Uterus (tissue), 4 donors: ENCODE measurements around the gene SCUBE1. TPM values are rescaled to one million over a fixed set of nuclear protein-coding genes. Genes with fewer than 3 reads are reported as not detected.

Source experiments
- DNase-seq, 2 donors: peaks; one replicate each; pipeline ENCODE4 v3.0.0-alpha.2; 2019 to 2020
- H3K27ac ChIP-seq, 2 donors: fragments of 200-600 bp; sonication (generic); 1 replicate in 1 of 2; 2 replicates in 1 of 2; pipeline ENCODE4 v1.5.1; 2016 to 2018
- H3K27me3 ChIP-seq, 2 donors: fragments of 200-600 bp; sonication (generic); one replicate each; pipeline ENCODE4 v1.5.1; 2018 to 2019; ENCODE audit warnings: control low read depth in 1 of 2
- H3K36me3 ChIP-seq, 2 donors: fragments of 200-600 bp; sonication (generic); one replicate each; pipeline ENCODE4 v1.5.1; 2019; ENCODE audit warnings: control low read depth in 1 of 2
- H3K4me1 ChIP-seq, 2 donors: fragments of 200-600 bp; sonication (generic); one replicate each; pipeline ENCODE4 v1.5.1; 2018 to 2019; ENCODE audit warnings: control low read depth in 1 of 2
- H3K4me3 ChIP-seq, 2 donors: fragments of 200-600 bp; sonication (generic); 1 replicate in 1 of 2; 2 replicates in 1 of 2; pipeline ENCODE4 v1.5.1; 2018 to 2019; ENCODE audit warnings: mild to moderate bottlenecking in 1 of 2
- H3K9me3 ChIP-seq, 2 donors: fragments of 200-600 bp; sonication (generic); one replicate each; pipeline ENCODE4 v1.5.1; 2019; ENCODE audit warnings: control low read depth in 1 of 2
- POLR2A ChIP-seq, 2 donors: fragments of 450-650 bp; IDR thresholded peaks; one replicate each; pipeline ENCODE4 v1.6.1; 2016; ENCODE audit warnings: antibody characterized with exemption in 2 of 2, mild to moderate bottlenecking in 1 of 2, moderate library complexity in 1 of 2
- intact Hi-C: fragments of 100-400 bp; cut with DNase I; formaldehyde crosslinking; loops from one replicate; pipeline ENCODE4 v1.15.1; 2023; ENCODE audit warnings: low total_unique reads
- total RNA-seq, 4 donors: library from RNA; depleted of rRNA in 3 of 4; stranded (reverse); fragments of >200 nt in 3 of 4; gene quantifications; one replicate each; pipeline versions ENCODE4 v1.1.0 to v1.2.4, GENCODE V29; 2014 to 2023
- TF ChIP-seq, protein P1 (sequence below), 4 experiments: fragments of 200-600 bp in 2 of 4; fragments of 450-650 bp in 2 of 4; sonication (generic) in 2 of 4; IDR thresholded peaks; one replicate each; pipeline ENCODE4 v1.5.1; 2016 to 2019; ENCODE audit warnings: antibody characterized with exemption in 4 of 4, mild to moderate bottlenecking in 2 of 4, moderate library complexity in 1 of 4
- donor health status: DM: yes; HTN: yes; CAD: no.

The SCUBE1 gene
- total RNA-seq, 4 donors from 2014 or later = 0.14 to 1.7 (median 0.26) TPM; not detected in 1

DNA sequence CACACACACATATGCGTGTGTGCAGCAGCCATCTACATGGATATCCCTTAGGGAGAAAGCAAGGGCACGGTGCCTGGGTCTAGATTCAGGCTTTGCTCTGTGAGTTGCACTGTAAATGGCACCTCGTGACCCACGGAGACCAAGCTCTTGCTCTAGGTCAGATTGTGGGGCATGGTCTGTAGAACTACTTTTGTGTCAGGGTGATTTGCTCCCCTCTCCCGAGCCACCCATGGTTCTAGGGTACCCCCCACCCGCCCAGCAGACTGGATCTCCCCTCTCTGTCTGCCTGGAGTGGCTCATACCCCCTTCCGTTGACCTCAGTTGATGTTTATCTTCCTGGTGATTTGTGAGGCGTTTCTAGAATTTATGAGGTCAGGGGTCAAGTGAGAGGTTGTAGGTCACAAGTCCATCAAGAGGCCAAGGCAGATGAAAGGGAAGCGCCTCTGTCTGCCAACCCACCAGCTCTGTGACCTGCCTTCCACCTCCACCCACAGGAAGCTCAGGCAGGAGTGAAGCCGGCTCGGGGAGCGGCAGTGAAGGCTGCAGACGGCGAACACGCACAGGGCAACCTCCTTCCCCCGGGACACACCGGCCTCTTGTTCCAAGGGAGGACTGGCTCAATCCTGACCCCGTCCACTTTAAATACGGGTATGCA lies 80.1 kb downstream of the SCUBE1 start:
- no peaks in the 10 kb centered on the region for H3K27me3 ChIP-seq
- no peak overlapping the region for H3K4me3 ChIP-seq
- DNase-seq = no peak
- peaks cover 0 to 7% of the 10 kb centered on the region in 2 donors for H3K4me1 ChIP-seq
- H3K27ac ChIP-seq = no peak overlapping the region
- intact Hi-C loops = loop anchor here (10.0 kb wide), 1 partner anchor 58 kb away; no protein-coding TSS in a partner anchor
- no peaks in the 10 kb centered on the region for H3K36me3 ChIP-seq
- no peaks in the 10 kb centered on the region for H3K9me3 ChIP-seq
- TF ChIP-seq, protein P1, sequence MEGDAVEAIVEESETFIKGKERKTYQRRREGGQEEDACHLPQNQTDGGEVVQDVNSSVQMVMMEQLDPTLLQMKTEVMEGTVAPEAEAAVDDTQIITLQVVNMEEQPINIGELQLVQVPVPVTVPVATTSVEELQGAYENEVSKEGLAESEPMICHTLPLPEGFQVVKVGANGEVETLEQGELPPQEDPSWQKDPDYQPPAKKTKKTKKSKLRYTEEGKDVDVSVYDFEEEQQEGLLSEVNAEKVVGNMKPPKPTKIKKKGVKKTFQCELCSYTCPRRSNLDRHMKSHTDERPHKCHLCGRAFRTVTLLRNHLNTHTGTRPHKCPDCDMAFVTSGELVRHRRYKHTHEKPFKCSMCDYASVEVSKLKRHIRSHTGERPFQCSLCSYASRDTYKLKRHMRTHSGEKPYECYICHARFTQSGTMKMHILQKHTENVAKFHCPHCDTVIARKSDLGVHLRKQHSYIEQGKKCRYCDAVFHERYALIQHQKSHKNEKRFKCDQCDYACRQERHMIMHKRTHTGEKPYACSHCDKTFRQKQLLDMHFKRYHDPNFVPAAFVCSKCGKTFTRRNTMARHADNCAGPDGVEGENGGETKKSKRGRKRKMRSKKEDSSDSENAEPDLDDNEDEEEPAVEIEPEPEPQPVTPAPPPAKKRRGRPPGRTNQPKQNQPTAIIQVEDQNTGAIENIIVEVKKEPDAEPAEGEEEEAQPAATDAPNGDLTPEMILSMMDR (IDR thresholded peaks at IDR 0.05) = no peak
- no peak for TF ChIP-seq POLR2A (IDR thresholded peaks at IDR 0.05)

DNA sequence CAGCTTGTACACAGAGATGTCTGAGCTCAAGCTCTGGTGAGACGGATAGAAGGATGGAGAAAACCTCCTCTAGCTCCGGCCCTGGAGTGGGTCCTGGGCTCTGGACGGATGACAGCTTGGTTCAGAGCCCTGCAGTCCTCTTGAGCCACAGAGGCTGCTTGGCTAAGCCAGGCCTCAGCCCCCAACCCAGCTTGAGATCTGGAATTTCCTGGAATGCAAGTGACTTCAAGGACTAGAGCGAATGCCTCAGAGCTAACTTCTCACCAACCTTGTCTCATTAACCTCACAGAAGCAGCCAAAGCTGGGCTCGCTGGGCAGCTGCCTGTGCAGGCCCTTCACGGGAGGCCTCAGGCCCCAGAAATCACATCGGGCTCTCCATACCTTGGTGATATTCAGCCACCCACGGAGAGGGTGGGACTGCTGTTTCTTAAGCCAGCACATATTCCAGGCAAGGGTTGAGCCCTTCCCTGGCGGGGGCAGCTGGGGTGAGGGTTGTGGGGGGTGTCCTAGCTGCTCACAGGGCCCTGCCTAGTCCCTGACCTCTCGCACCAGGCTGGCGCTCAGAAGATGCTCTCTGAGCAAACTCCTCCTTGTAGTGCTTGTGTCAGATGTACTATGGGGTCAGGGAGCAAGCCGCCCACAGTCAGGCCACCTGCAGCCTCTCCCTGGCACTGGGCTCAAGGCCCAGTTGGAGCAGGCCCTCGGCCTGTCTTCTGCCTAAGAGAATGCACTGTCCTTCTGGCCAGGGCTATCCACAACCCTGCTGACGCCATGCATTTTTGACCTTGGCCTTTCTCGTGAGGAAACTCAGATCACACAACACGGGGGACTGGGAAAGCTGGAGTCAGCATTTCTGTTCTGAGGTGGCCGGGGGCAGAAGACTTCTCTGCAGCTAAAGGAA lies 82.6 kb downstream of the SCUBE1 start:
- Histone ChIP-seq H3K36me3 (no peaks in the 10 kb centered on the region), H3K27ac (no peak overlapping the region), H3K4me1 (peaks cover 0 to 7% of the 10 kb centered on the region in 2 donors), H3K27me3 (no peaks in the 10 kb centered on the region), H3K9me3 (no peaks in the 10 kb centered on the region), H3K4me3 (no peak overlapping the region)
- DNase-seq = no peak
- intact Hi-C loops = loop anchor here (10.0 kb wide), 1 partner anchor 56 kb away; no protein-coding TSS in a partner anchor
- TF ChIP-seq, protein P1 (IDR thresholded peaks at IDR 0.05) = no peak
- no peak for TF ChIP-seq POLR2A (IDR thresholded peaks at IDR 0.05)

DNA sequence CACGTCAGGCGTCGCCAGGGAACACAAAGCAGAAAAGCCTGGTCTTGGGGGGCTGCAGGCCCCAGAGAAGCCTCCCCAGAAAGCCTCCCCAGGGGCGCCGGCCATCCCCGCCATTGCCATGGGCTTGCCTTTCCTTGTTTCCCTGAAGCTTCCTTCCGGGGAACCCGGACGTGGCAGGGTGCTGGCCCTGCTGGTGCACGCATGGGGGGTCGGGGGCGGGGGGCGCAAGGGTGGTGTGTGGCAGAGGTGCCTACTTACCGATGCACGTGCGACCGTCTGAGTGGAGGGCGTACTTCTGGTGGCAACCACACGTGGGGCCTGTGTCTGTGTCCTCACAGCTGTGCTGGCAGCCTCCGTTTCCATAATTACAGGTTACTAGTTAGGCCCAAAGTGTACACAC lies 85.2 kb downstream of the SCUBE1 start:
- H3K27me3 ChIP-seq = no peaks in the 10 kb centered on the region
- no peaks in the 10 kb centered on the region for H3K4me1 ChIP-seq
- intact Hi-C loops = no loop called here
- H3K4me3 ChIP-seq = no peak overlapping the region
- H3K27ac ChIP-seq = no peak overlapping the region
- no peak for DNase-seq
- TF ChIP-seq POLR2A (IDR thresholded peaks at IDR 0.05) = no peak
- TF ChIP-seq, protein P1 (IDR thresholded peaks at IDR 0.05) = no peak
- H3K36me3 ChIP-seq = no peaks in the 10 kb centered on the region
- H3K9me3 ChIP-seq = no peaks in the 10 kb centered on the region

GRCh38 chr22:43257549-43257948 lies 85.6 kb downstream of the SCUBE1 start:
- Histone ChIP-seq H3K4me3 (no peak overlapping the region), H3K36me3 (no peaks in the 10 kb centered on the region), H3K4me1 (no peaks in the 10 kb centered on the region), H3K27me3 (no peaks in the 10 kb centered on the region), H3K27ac (no peak overlapping the region), H3K9me3 (no peaks in the 10 kb centered on the region)
- no peak for DNase-seq
- intact Hi-C loops = no loop called here
- no peak for TF ChIP-seq POLR2A (IDR thresholded peaks at IDR 0.05)
- TF ChIP-seq, protein P1 (IDR thresholded peaks at IDR 0.05) = no peak
